HEK293 (cell line): ENCODE results near the gene CACYBP.

Source experiments
- ATF2 ChIP-seq: fragments of 450-650 bp; formaldehyde crosslinking; IDR thresholded peaks from 2 replicates; pipeline ENCODE4 v1.5.1; 2016; ENCODE audit warnings: missing biosample characterization, missing genetic modification characterization, low read depth
- CTCF ChIP-seq: fragments of 450-650 bp; formaldehyde crosslinking; IDR thresholded peaks from 2 replicates; pipeline ENCODE4 v1.5.1; 2016; ENCODE audit warnings: missing biosample characterization, missing genetic modification characterization
- ZNF274 ChIP-seq, 2 experiments: fragments of 200-500 bp in 1 of 2; fragments of 450-650 bp in 1 of 2; sonication (Bioruptor generic) in 1 of 2; formaldehyde crosslinking in 1 of 2; IDR thresholded peaks; 2 replicates each; pipeline versions ENCODE4 v1.5.1 to v1.6.1; 2014 to 2016; ENCODE audit warnings: borderline replicate concordance in 1 of 2, inconsistent platforms in 1 of 2, low read length in 1 of 2, missing biosample characterization in 1 of 2, missing genetic modification characterization in 1 of 2

- no peak for TF ChIP-seq ZNF274 (IDR thresholded peaks at IDR 0.05; ENCODE audit: low read length)
- no peak for TF ChIP-seq ZNF274 (tag by site-specific recombination; IDR thresholded peaks at IDR 0.05; ENCODE audit: borderline replicate concordance)
- TF ChIP-seq ATF2, result no peak
- TF ChIP-seq CTCF (tag by site-specific recombination), result no peak
These were observed 46.3 kb upstream of the CACYBP start for GRCh38 chr1:174953285-174954072.
